ENCODE measurements around the gene SLCO4A1.

The SLCO4A1 gene

GRCh38 chr20:62652041-62652893, 10.0 kb downstream of the SLCO4A1 start:
- peak; percentile 90 for DNase-seq (ENCODE audit: low spot score)

- DNase-seq (ENCODE audit: low spot score), result no peak
Measured at GRCh38 chr20:62652894-62653305, 10.6 kb downstream of the SLCO4A1 start.

GRCh38 chr20:62653373-62653772, 11.1 kb downstream of the SLCO4A1 start:
- DNase-seq (ENCODE audit: low spot score), result no peak

- no peak for DNase-seq (ENCODE audit: low spot score)
Measured at GRCh38 chr20:62653951-62654685, 11.8 kb downstream of the SLCO4A1 start.

- DNase-seq (ENCODE audit: low spot score), result no peak
Measured at GRCh38 chr20:62655282-62656196, 13.2 kb downstream of the SLCO4A1 start.

GRCh38 chr20:62656197-62656918, 14.1 kb downstream of the SLCO4A1 start:
- DNase-seq (ENCODE audit: low spot score), result no peak

GRCh38 chr20:62656919-62657588, 14.8 kb downstream of the SLCO4A1 start:
- DNase-seq (ENCODE audit: low spot score), result no peak

GRCh38 chr20:62657589-62657942, 15.3 kb downstream of the SLCO4A1 start:
- DNase-seq (ENCODE audit: low spot score), result no peak

GRCh38 chr20:62657956-62658355, 15.7 kb downstream of the SLCO4A1 start:
- no peak for DNase-seq (ENCODE audit: low spot score)

GRCh38 chr20:62658593-62659178, 16.4 kb downstream of the SLCO4A1 start:
- DNase-seq (ENCODE audit: low spot score), result no peak

- DNase-seq (ENCODE audit: low spot score), result no peak
Measured at GRCh38 chr20:62659488-62660239, 17.4 kb downstream of the SLCO4A1 start.

- no peak for DNase-seq (ENCODE audit: low spot score)
Measured at GRCh38 chr20:62660240-62660615, 17.9 kb downstream of the SLCO4A1 start.

GRCh38 chr20:62660768-62661167, 18.5 kb downstream of the SLCO4A1 start:
- DNase-seq (ENCODE audit: low spot score), result no peak

GRCh38 chr20:62661647-62662046, 19.3 kb downstream of the SLCO4A1 start:
- DNase-seq (ENCODE audit: low spot score), result no peak

- DNase-seq (ENCODE audit: low spot score), result no peak
Measured at GRCh38 chr20:62662422-62662821, 20.1 kb downstream of the SLCO4A1 start.

- no peak for DNase-seq (ENCODE audit: low spot score)
Measured at GRCh38 chr20:62663145-62664018, 21.1 kb downstream of the SLCO4A1 start.

GRCh38 chr20:62664019-62664971, 22.0 kb downstream of the SLCO4A1 start:
- no peak for DNase-seq (ENCODE audit: low spot score)
